Measurements from ENCODE around the gene NFS1.
"Not testable (repeated sequence)": the region's sequence is repeated elsewhere in the genome, so short reads cannot be mapped to it uniquely, and the experiment has no call there.

The NFS1 gene

DNA sequence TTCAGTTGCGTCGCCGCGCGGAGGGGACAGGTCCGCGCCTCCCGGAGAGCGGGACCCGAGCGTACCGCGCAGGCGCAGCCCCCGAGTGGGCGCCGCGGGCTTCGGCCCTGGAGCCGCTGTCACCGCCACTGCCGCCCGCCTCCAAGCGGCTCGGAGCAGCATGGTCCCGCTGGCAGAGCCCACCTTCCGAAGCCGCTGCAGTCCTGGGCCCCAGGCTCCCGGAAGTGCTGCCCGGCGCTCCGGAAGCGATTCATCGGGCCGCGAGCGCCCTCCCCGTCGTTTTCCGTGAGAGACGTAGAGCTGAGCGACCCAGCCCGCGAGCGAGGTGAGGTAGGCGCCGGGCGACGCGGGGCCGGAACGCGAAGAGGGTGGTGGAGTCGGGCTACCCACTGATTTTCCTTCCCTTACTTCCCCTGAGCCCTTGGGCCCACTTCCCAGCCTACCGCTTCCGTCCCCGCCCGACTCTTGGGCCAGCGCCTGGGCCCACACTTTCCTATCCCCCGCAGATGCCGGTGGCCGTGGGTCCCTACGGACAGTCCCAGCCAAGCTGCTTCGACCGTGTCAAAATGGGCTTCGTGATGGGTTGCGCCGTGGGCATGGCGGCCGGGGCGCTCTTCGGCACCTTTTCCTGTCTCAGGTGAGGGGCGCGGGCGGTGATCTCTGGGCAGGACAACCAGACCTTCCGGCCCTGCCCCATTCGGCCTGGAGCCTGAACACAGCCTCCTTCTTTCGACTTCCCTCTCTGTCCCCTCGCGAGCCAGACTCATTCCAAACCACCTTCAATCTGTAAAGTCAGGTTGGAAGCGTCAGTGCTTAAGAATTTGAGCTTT lies at the start of gene NFS1, which contains the start of gene ROMO1:
NFS1 (minus strand) TSS at position 226 of the 830 bp plus-strand sequence; CDS start at position 162, 64 bp downstream.
ROMO1 (plus strand) TSS at position 279 of the 830 bp plus-strand sequence; CDS start at position 507, 228 bp downstream.
- H3K9me3 Mint-ChIP-seq, result no peaks in the 10 kb centered on the region
- peak within 1 kb of the TSS; percentile 95 to 99 for H3K4me3 Mint-ChIP-seq
- peak within 1 kb of the TSS; percentile 100 for H3K27ac Mint-ChIP-seq
- H3K27me3 Mint-ChIP-seq, result no peaks in the 10 kb centered on the region
- ATAC-seq (replicated peaks), result peak; percentile 91 to 93
- peaks cover 31 to 59% of the 10 kb centered on the region in 2 donors for H3K36me3 Mint-ChIP-seq
- peak; percentile 79 for DNase-seq
- peaks cover 22 to 33% of the 10 kb centered on the region in 2 donors for H3K4me1 Mint-ChIP-seq

DNA sequence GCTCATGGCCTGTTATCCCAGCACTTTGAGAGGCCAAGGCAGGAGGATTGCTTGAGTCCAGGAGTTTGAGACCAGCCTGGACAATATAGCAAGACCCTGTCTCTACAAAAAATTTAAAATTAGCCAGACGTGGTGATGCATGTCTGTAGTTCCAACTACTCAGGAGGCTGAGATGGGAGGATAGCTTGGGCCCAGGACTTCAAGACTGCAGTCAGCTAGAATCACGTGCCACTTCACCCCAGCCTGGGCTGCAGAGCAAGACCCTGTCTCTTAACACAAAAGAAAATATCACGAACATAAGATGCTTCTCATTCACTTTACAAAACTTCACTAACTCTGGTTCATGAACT lies 45.3 kb upstream of the NFS1 start:
- H3K4me3 Mint-ChIP-seq, result peak overlapping the region; percentile 88 to 96
- H3K27me3 Mint-ChIP-seq; H3K9me3 Mint-ChIP-seq; ATAC-seq (replicated peaks); DNase-seq: not testable (repeated sequence)
- H3K36me3 Mint-ChIP-seq, result peaks cover 21 to 26% of the 10 kb centered on the region in 2 donors
- H3K4me1 Mint-ChIP-seq, result peaks cover 8 to 27% of the 10 kb centered on the region in 2 donors
- H3K27ac Mint-ChIP-seq, result peak overlapping the region; percentile 99

DNA sequence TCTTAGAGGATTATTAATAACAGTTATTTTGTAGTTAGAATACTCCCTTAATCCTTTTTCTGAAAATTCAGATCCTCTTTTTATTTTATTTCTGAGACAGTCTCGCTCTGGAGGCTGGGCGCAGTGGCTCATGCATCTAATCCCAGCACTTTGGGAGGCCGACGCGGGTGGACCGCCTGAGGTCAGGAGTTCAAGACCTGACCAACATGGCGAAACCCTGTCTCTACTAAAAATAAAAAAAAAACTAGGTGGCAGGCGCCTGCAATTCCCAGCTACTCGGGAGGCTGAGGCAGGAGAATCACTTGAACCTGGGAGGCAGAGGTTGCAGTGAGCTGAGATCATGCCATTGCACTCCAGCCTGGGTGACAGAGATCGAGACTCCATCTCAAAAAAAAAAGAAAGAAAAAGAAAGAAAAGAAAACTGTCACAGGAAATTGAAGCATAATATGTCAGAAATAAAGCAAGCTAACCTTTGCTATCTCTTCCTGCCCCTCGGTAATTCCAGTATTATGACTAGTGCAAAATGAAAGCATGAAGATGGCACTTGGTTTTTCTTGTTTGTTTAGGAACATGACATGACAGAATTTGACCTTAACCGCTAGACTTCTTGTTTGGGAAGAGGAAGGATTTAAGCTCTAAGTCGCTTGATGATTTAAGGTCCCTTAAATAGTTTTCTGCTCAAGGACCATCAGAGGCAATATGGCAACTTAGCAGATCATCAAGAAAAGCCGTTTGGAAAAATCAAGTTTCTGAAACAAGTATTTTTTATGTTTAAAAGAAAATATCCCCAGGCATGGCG lies 44.7 kb upstream of the NFS1 start:
- H3K27me3 Mint-ChIP-seq, result no peaks in the 10 kb centered on the region
- H3K9me3 Mint-ChIP-seq, result no peaks in the 10 kb centered on the region
- peaks cover 24 to 29% of the 10 kb centered on the region in 2 donors for H3K36me3 Mint-ChIP-seq
- peak overlapping the region; percentile 99 for H3K27ac Mint-ChIP-seq
- DNase-seq, result no peak
- no peak for ATAC-seq (replicated peaks)
- H3K4me1 Mint-ChIP-seq, result peaks cover 11 to 32% of the 10 kb centered on the region in 2 donors
- H3K4me3 Mint-ChIP-seq, result peak overlapping the region; percentile 88 to 96

DNA sequence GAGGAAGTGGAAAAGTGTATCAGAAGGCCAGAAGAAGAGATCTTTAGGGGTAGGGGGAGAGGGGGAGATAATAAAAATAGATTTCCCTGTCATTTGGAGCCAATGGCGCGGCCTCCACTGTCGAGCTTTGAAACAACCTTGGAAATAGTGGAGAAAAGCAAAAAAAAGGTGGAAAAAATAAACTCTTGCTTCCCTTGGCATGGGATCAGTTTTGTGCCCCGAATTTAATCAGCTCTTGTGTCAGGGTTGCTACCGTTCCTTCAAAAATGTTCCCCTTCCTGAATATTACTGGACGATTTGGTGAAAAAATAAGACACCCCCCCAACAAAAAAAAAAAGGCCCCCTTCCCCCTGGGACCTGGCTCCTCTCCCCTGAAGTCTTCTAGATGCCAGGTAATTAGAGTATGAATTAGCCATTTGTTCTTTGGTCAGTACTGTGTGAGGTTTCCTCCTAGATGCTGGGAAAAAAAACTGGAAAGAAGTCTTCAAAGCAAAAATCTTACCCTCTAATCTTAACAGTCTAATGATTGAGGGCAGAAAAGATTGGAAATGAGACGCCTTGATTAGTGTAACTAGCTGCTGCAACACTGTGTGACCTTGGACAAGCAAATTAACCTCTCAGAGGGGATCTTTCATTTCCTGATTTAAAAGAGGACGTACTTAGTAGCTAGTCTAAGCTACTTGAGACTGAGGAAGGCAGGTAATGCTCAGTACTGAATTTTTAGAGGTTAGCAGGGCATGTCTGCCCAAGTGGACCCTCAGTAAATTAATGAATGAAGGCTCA lies 43.8 kb upstream of the NFS1 start:
- H3K27me3 Mint-ChIP-seq, result no peaks in the 10 kb centered on the region
- H3K4me1 Mint-ChIP-seq, result peaks cover 13 to 40% of the 10 kb centered on the region in 2 donors
- DNase-seq, result peak; percentile 8
- H3K4me3 Mint-ChIP-seq, result peak overlapping the region; percentile 88 to 96
- no peaks in the 10 kb centered on the region for H3K9me3 Mint-ChIP-seq
- peaks cover 31 to 38% of the 10 kb centered on the region in 2 donors for H3K36me3 Mint-ChIP-seq
- peak; percentile 37 to 45 for ATAC-seq (replicated peaks)
- H3K27ac Mint-ChIP-seq, result peak overlapping the region; percentile 99

DNA sequence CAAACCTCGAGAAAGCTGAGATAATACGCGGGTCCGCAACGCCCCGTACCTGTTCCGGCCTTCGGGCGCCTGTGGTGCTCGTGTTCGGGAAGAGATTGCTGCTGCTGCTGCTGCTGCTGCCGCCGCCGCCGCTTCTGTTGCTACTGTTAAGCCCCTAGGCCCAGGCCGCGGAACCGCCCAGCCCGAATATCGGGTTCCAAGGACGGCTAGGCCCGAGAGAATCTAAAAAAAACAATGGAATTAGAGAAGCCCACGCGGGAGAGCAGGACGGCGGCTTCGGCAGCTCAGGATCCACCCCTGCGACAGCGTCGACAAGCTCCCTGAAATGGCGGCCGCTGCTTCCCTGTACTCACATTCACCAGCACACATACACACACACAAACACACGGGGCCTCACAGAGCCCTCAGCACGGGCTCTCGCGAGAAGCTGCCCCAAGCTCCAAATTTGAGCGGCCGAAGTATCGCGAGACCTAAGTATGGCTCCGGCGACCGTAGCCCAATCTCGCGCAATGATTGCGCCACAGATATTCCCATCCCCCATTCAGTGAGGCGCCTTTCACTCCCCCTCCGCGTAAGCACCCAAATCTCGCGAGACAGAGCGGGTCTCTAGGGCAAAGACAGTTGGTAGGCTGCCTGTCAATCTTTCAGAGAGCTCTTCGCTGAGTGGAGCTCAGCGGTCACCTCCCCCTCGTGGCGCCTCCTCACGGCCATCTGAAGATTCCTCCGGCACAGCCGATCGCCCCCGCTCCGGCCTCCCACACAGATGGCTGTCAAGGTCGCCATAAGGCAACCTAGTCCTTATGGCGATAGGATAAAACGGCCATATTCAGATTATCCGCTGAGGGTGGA lies 43.0 kb upstream of the NFS1 start, which contains the start of gene RBM39:
RBM39 (minus strand) TSS at position 369 of the 849 bp plus-strand sequence. CDS start 1,386 bp downstream, outside the sequence.
- DNase-seq (peak; percentile 99), ATAC-seq (replicated peaks) (peak; percentile 85 to 87)
- Mint-ChIP-seq H3K27me3 (no peaks in the 10 kb centered on the region), H3K9me3 (no peaks in the 10 kb centered on the region), H3K4me1 (peaks cover 13 to 45% of the 10 kb centered on the region in 2 donors), H3K27ac (peak within 1 kb of the TSS; percentile 99), H3K4me3 (peak within 1 kb of the TSS; percentile 88 to 96), H3K36me3 (peaks cover 32 to 44% of the 10 kb centered on the region in 2 donors)

DNA sequence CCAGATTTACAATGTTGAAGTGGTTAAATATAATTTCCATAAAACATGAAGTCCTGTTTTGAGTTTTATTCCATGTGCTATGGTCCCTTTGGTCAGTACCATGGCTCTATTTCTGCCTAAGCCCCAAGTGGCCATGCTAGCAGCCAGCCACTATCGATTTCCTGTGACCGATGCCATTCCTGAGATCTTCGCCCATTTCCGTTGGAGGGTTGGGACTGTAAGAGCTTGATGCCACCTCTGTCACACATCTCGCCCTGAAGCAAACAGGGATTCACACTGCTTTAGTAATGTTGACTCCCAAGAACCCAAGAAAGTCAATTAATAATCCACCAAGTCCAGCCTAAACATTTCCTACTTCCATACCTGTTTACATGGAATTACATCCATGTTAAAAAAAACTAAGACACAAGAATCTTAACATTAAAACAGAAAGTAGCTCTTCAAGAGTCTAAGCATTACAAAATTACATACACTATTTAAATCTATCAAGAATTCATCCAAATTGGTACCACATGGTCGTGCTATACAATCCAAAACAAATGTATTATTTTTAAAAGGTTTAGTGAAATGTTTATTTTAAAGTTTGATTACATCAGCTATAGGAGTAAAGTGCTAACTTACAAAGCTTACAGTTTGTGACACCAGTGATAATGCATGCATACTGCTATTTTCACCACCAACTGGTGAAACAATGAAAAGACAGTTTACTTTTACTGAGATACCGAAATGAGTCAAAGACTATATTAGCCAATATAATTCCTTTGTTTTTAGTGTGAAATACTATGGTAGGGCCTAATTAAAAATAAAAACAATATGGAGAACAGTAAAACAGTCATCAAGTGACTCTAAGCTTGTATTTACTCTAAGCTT lies 40.4 kb upstream of the NFS1 start:
- Mint-ChIP-seq H3K4me3 (peak overlapping the region; percentile 88 to 96), H3K27ac (peak overlapping the region; percentile 21), H3K9me3 (no peaks in the 10 kb centered on the region), H3K4me1 (peaks cover 14 to 57% of the 10 kb centered on the region in 2 donors), H3K36me3 (peaks cover 35 to 49% of the 10 kb centered on the region in 2 donors), H3K27me3 (no peaks in the 10 kb centered on the region)
- no peak for DNase-seq
- no peak for ATAC-seq (replicated peaks)

DNA sequence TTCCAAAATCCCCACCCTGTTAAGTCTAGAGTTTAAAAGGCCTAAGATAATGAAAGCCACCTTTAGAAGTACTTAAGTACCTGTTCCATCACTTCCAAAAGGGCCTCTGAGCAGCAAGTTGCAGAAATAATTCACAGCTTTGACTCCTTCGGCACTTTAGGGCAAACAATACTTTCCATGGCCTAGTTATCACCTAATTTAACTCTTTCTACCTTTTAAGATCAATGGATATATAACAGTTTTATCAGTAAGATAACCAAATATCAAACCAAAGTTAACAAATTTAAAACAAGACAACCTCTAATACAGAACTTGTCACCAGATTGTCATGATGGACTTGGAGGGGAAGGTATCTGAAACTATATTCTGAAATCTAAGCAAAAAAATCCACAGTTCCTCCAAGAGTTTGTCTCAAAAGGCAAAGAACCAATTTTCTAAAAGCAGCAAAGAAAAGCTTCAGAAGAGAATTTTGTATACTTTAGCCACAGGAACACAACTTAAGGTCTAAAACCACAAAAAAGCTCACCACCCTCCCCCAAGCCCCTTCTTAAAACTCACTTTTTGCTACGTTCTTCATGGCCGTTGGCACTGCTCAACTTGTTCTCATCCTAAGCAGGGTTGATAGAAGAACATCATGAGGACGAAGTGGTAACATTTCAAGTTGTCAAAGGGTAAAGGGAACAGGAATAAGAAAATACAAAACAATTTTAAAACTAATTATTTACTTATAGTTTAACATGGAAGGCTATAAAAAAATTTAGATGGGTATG lies 39.4 kb upstream of the NFS1 start:
- H3K27ac Mint-ChIP-seq, result peak overlapping the region; percentile 75
- H3K27me3 Mint-ChIP-seq, result no peaks in the 10 kb centered on the region
- peaks cover 43 to 57% of the 10 kb centered on the region in 2 donors for H3K36me3 Mint-ChIP-seq
- no peaks in the 10 kb centered on the region for H3K9me3 Mint-ChIP-seq
- no peak for DNase-seq
- H3K4me3 Mint-ChIP-seq, result peak overlapping the region; percentile 35 to 44
- H3K4me1 Mint-ChIP-seq, result peaks cover 18 to 57% of the 10 kb centered on the region in 2 donors
- no peak for ATAC-seq (replicated peaks)

DNA sequence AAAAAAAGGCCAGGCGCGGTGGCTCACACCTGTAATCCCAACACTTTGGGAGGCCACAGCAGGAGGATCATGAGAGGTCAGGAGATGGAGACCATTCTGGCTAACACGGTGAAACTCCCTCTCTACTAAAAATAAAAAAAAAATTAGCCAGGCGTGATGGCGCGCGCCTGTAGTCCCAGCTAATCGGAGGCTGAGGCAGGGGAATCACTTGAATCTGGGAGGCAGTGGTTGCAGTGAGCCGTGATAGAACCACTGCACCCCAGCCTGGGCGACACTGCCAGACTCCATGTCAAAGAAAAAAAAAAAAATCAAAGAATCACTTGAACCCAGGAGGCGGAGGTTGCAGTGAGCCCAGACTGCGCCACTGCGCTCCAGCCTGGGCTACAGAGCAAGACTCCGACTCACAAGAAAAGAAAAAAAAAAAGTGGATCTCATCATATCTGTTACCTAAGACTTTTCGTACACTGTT lies 38.7 kb upstream of the NFS1 start:
- Mint-ChIP-seq H3K9me3 (no peaks in the 10 kb centered on the region), H3K27me3 (no peaks in the 10 kb centered on the region), H3K4me1 (peaks cover 15 to 57% of the 10 kb centered on the region in 2 donors), H3K4me3 (peak overlapping the region; percentile 35 to 44), H3K36me3 (peaks cover 50 to 64% of the 10 kb centered on the region in 2 donors), H3K27ac (peak overlapping the region; percentile 75)
- no peak for ATAC-seq (replicated peaks)
- DNase-seq, result no peak

DNA sequence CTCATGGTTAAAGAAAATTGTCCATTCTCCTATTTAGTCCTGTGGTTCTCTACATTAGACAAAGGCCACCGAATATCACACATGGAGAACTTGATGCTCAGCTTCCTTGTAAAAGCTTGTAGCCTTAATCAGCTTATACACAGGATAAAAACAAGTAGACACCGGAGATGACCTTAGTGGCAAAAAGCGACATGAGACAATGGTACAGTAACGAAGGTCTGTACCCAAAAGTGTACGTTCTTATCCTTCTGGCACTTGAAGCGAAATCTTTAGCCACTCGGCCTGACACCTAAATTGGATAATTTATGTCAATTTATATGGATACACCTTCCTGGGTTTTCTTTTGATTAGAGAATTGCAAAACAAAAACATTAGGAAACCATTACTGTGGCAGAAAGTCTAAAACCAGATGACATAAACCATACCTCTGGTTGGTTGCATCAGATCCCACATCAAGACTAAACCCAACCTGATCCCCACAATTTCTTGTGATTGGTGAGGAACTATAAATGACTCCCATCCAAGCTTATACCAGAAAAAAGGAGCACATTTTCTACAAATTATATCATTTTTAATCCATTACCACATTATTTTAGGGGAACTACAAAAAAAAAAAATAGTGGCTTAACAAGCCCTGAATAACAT lies 36.8 kb upstream of the NFS1 start:
- Mint-ChIP-seq H3K4me3 (peak overlapping the region; percentile 16 to 21), H3K4me1 (peaks cover 14 to 64% of the 10 kb centered on the region in 2 donors), H3K36me3 (peaks cover 41 to 54% of the 10 kb centered on the region in 2 donors), H3K27ac (peak overlapping the region; percentile 65), H3K27me3 (no peaks in the 10 kb centered on the region), H3K9me3 (no peaks in the 10 kb centered on the region)
- ATAC-seq (replicated peaks) (no peak), DNase-seq (no peak)

DNA sequence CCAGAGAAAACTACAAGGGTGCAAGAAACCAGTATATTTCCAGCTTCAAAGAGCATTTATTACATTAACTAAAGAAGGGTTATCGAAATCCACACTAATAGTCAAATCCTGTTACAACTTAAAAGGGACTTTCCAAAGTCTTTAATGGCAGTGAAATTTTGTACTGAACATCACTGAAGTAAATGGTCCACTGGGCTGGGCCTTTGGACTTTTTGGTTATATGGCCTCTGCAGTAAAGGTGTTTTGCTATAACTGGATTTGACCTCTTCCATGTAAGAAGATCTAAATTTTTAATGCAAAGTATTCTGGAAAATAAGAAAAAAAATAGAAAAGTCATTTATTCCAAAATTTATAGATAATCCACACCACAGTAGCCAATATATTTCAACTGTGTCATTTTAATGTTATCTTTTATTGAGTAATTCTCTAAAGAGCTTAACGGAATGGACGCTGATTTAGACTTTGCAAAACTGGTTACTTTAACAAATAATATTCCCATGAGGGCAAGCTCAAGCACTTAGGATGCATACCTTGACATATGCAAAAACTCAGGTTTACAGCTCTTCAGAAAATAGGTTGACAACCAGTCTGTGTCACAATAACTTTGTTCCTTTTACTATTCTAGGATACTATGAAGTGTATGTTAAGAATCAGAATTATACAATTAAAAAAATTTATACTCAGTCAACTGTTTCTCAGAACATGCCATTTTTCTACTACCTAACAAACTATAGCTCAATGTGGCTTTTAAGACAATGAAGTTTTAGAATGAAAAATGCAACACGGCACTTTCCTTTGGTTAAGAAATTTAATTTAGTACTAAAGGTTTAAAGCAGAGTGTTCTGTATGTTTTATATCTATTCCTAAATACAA lies 35.9 kb upstream of the NFS1 start:
- H3K27ac Mint-ChIP-seq, result no peak overlapping the region
- no peaks in the 10 kb centered on the region for H3K27me3 Mint-ChIP-seq
- peaks cover 15 to 59% of the 10 kb centered on the region in 2 donors for H3K4me1 Mint-ChIP-seq
- H3K9me3 Mint-ChIP-seq, result no peaks in the 10 kb centered on the region
- ATAC-seq (replicated peaks), result no peak
- DNase-seq, result no peak
- peaks cover 36 to 50% of the 10 kb centered on the region in 2 donors for H3K36me3 Mint-ChIP-seq
- peak overlapping the region; percentile 36 to 64 for H3K4me3 Mint-ChIP-seq

All from stimulated activated naive B cell treated with anti-CD40 and anti-IgM and Interleukin-4, amounts not matched to agents 10 μg/mL and 1 μg/mL and 100 μg/mL, for 72 hours (primary cell).